Aortic smooth muscle cell (primary cell): Measurements from ENCODE around the gene ZKSCAN8. TPM values are rescaled to one million over a fixed set of nuclear protein-coding genes. Genes with fewer than 3 reads are reported as not detected.

Experiments
- total RNA-seq: library from RNA; depleted of rRNA; stranded (reverse); fragments of >200 nt; gene quantifications from 2 replicates; pipeline ENCODE4 v1.2.3, GENCODE V29; 2014

The ZKSCAN8 gene
- total RNA-seq, result 11.2 and 14.3 TPM in 2 replicates

DNA sequence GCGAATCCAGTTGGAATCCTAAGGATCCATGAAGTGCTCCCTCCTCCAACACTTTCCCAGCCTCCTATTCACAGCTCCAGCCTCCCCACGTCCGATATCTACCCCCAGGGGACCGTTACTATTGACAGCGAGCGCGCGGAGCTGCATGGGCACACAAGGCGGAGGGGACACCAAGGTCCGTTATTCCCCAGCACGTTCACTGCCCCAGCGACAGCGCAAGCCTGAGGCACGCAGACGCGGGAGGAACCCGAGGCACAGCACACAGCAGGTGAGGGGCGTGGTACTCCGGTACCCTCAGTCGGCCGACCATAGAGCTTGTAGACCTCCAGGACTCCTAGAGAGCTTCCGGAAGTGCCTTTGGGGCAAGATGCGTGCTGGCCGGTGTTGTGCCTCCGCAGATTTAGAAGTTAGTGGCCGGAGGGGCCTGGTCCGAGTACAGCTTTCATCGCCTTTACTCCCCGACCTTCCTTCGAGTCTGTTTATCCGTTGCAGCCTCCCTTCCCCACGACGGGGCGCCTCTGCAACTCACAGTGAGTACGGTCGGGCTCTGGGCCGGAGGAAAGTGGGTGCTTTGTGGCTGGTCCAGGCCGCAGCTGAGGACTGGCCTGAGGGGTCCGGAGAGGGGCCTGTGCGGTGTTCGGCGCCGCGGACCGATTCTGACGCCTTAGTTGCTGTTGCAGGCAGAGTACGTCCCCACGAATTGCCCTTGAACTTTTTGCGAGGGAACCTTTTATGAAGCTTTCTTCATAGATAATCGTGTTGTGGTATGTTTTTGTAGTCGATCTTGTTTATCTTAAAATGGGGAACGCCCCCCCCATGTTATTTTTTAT is at the start of gene ZKSCAN8:
ZKSCAN8 (plus strand) TSS at position 384 of the 830 bp plus-strand sequence. CDS start 6,525 bp downstream, outside the sequence.

DNA sequence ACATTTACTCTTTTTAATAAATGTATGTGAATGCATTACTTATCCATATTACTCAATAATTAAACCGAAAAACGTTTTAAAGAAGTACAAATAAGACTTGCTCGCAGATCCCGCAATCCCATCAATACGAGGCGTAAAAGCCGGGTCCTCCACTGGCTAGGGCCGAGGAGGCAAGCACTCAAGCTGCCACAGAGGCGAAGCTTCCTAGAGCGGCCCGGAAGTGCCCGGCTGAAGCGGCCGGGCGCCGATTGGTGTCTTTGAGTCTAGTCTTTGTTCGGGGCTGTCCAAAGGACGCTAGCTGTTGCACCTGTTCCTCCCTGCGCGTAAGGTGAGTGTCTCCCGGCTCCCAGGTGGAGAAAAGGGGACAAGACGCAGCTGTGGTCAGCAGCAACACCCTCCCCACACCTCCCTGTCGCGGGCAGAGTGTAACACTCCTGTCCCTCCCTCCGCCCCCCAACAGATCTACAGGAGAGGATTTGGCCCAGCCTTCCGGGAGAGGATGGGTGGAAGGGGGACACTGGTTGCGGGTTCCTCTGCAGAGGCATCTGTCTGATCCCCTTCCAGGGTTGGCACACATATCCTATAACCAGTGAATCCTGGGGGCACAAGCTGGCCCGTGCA is 17.2 kb upstream of the ZKSCAN8 start, which contains the start of gene ZSCAN16:
ZSCAN16 (plus strand) TSS at position 260 of the 621 bp plus-strand sequence. CDS start 835 bp downstream, outside the sequence.

Other genes with a start within 250 kb of the ZKSCAN8 start
- not detected in 2 replicates for gene OR2B2, start 229.5 kb upstream of the ZKSCAN8 start, total RNA-seq
- gene OR2B6, start 184.6 kb upstream of the ZKSCAN8 start, total RNA-seq, result not detected in 2 replicates
- 0.26 and 0.44 TPM in 2 replicates for gene ZNF165, start 61.3 kb upstream of the ZKSCAN8 start, total RNA-seq
- gene ZSCAN16, start 17.3 kb upstream of the ZKSCAN8 start, total RNA-seq, result 3.5 and 4.1 TPM in 2 replicates
- 8.1 and 10.3 TPM in 2 replicates for gene ZSCAN9, start 83.4 kb downstream of the ZKSCAN8 start, total RNA-seq
- 4.8 and 5.7 TPM in 2 replicates for gene ZKSCAN4, start 110.4 kb downstream of the ZKSCAN8 start, total RNA-seq
- gene NKAPL, start 117.4 kb downstream of the ZKSCAN8 start, total RNA-seq, result 1.9 and 2.4 TPM in 2 replicates
- 17.4 and 21.5 TPM in 2 replicates for gene ZSCAN26, start 125.3 kb downstream of the ZKSCAN8 start, total RNA-seq
- 4.1 and 5.0 TPM in 2 replicates for gene PGBD1, start 139.7 kb downstream of the ZKSCAN8 start, total RNA-seq
- gene ZSCAN31, start 194.3 kb downstream of the ZKSCAN8 start, total RNA-seq, result 4.2 and 8.0 TPM in 2 replicates
- gene ZKSCAN3, start 208.1 kb downstream of the ZKSCAN8 start, total RNA-seq, result 2.9 and 4.7 TPM in 2 replicates